HCT116 (cell line): ENCODE results near the gene ADARB2. TPM values are rescaled to one million over a fixed set of nuclear protein-coding genes. Genes with fewer than 3 reads are reported as not detected.

Experiments
- ATAC-seq: fragments of 200-7000 bp; cut with Tn5 transposase; 2 replicates; pipeline ENCODE4 v1.9.1; 2020; ENCODE audit warnings: mild to moderate bottlenecking, moderate library complexity
- BruUV-seq: library from RNA; stranded (reverse); fragments of 400-500 nt; replicated peaks from 2 replicates; lab custom pipeline; 2021; lab: Mats Ljungman, UMichigan
- CTCF ChIA-PET: fragments of 300-600 bp; sonication (Branson Sonifier 250); formaldehyde crosslinking; loops from one replicate; lab custom pipeline; 2021; ENCODE audit warnings: antibody characterized with exemption; lab: Charles Lee
- POLR2A ChIA-PET: fragments of 300-600, 350-600 bp; sonication (Branson Sonifier 250); formaldehyde crosslinking; loops from one replicate; lab custom pipeline; 2021; ENCODE audit warnings: antibody characterized with exemption; lab: Charles Lee
- RAD21 ChIA-PET, 2 experiments: fragments of 300-600 bp; sonication (Branson Sonifier 250); formaldehyde crosslinking; loops; one replicate each; lab custom pipeline; 2023; ENCODE audit warnings: low total read pairs in 2 of 2; ENCODE audit not compliant: uncharacterized antibody in 2 of 2, unreplicated experiment in 2 of 2, low non-redundant PET in 1 of 2; lab: Charles Lee
- DNase-seq: peaks from one replicate; pipeline ENCODE4 v3.0.0-alpha.2; 2010; ENCODE audit warnings: low read depth, low spot score
- H2AFZ ChIP-seq: fragments of 200-600 bp; shearing (Covaris generic), sonication (generic); 2 replicates; pipeline ENCODE4 v1.6.1; 2017; ENCODE audit warnings: low read depth, mixed run types, mixed read lengths, antibody characterized with exemption, low read length; ENCODE audit not compliant: poor library complexity, severe bottlenecking
- H3K27ac ChIP-seq: 2 replicates; pipeline ENCODE4 v1.5.1; 2012; ENCODE audit warnings: low read depth, low read length
- H3K27me3 ChIP-seq: fragments of 200-600 bp; sonication (generic); 2 replicates; pipeline ENCODE4 v1.6.1; 2016; ENCODE audit warnings: mixed run types, low read length, mixed read lengths; ENCODE audit not compliant: insufficient read depth
- H3K36me3 ChIP-seq, 2 experiments: fragments of 200-500 bp in 1 of 2; fragments of 200-600 bp in 1 of 2; sonication (Bioruptor generic) in 1 of 2; sonication (generic) in 1 of 2; 2 replicates each; pipeline versions ENCODE4 v1.5.1 to v1.6.1; 2014 to 2016; ENCODE audit warnings: low read length in 2 of 2, inconsistent platforms in 1 of 2, mixed read lengths in 1 of 2, mixed run types in 1 of 2; ENCODE audit not compliant: insufficient read depth in 2 of 2, control insufficient read depth in 1 of 2
- H3K4me1 ChIP-seq, 2 experiments: fragments of 200-600 bp in 1 of 2; sonication (generic) in 1 of 2; 2 replicates each; pipeline versions ENCODE4 v1.5.1 to v1.6.1; 2012 to 2017; ENCODE audit warnings: low read length in 2 of 2, inconsistent platforms in 1 of 2, mild to moderate bottlenecking in 1 of 2, mixed read lengths in 1 of 2, mixed run types in 1 of 2, moderate library complexity in 1 of 2; ENCODE audit not compliant: insufficient read depth in 2 of 2, control insufficient read depth in 1 of 2
- H3K4me2 ChIP-seq: fragments of 200-600 bp; sonication (generic); 2 replicates; pipeline ENCODE4 v1.6.1; 2017; ENCODE audit warnings: mixed run types, low read length, mixed read lengths
- H3K4me3 ChIP-seq, 2 experiments: fragments of 200-600 bp in 1 of 2; sonication (generic) in 1 of 2; replicated peaks in 1 of 2; 2 replicates each; pipeline ENCODE4 v1.5.1; 2011 to 2016; ENCODE audit warnings: low read length in 2 of 2, control low read depth in 1 of 2, low read depth in 1 of 2, mild to moderate bottlenecking in 1 of 2, mixed read lengths in 1 of 2, mixed run types in 1 of 2
- H3K79me2 ChIP-seq: fragments of 200-600 bp; sonication (generic); 2 replicates; pipeline ENCODE4 v1.6.1; 2017; ENCODE audit warnings: mild to moderate bottlenecking, mixed run types, low read length, moderate library complexity, mixed read lengths; ENCODE audit not compliant: insufficient read depth
- H3K9ac ChIP-seq: fragments of 200-600 bp; sonication (generic); 2 replicates; pipeline ENCODE4 v1.6.1; 2016; ENCODE audit warnings: low read length, mixed read lengths
- H3K9me2 ChIP-seq: fragments of 200-600 bp; sonication (generic), shearing (Covaris generic); 2 replicates; pipeline ENCODE4 v1.6.1; 2017; ENCODE audit warnings: mixed run types, mild to moderate bottlenecking, moderate library complexity; ENCODE audit not compliant: insufficient read depth
- H3K9me3 ChIP-seq, 2 experiments: fragments of 200-500 bp in 1 of 2; fragments of 200-600 bp in 1 of 2; sonication (Bioruptor generic) in 1 of 2; sonication (generic) in 1 of 2; 2 replicates each; pipeline ENCODE4 v1.6.1; 2014 to 2017; ENCODE audit warnings: low read length in 2 of 2, mixed read lengths in 2 of 2, inconsistent platforms in 1 of 2, low read depth in 1 of 2, mild to moderate bottlenecking in 1 of 2, mixed run types in 1 of 2, moderate library complexity in 1 of 2; ENCODE audit not compliant: control insufficient read depth in 1 of 2, insufficient read depth in 1 of 2
- H4K20me1 ChIP-seq: fragments of 200-600 bp; sonication (generic), shearing (Covaris generic); 2 replicates; pipeline ENCODE4 v1.6.1; 2017; ENCODE audit warnings: mixed run types, mild to moderate bottlenecking, moderate library complexity; ENCODE audit not compliant: insufficient read depth
- CBX3 ChIP-seq: IDR thresholded peaks from 2 replicates; pipeline ENCODE4 v1.6.1; 2012; ENCODE audit warnings: low read depth
- EGR1 ChIP-seq: IDR thresholded peaks from 2 replicates; pipeline ENCODE4 v1.6.1; 2012; ENCODE audit warnings: low read depth
- ELF1 ChIP-seq: IDR thresholded peaks from 2 replicates; pipeline ENCODE4 v1.6.1; 2012; ENCODE audit warnings: low read depth, borderline replicate concordance
- EZH2 ChIP-seq: fragments of 200-600 bp; sonication (generic); IDR thresholded peaks from 2 replicates; pipeline ENCODE4 v1.6.1; 2017; ENCODE audit warnings: antibody characterized with exemption, mixed run types
- FOSL1 ChIP-seq: IDR thresholded peaks from 2 replicates; pipeline ENCODE4 v1.6.1; 2012; ENCODE audit warnings: low read depth
- JUND ChIP-seq: IDR thresholded peaks from 2 replicates; pipeline ENCODE4 v1.6.1; 2012
- POLR2A ChIP-seq: IDR thresholded peaks from 2 replicates; pipeline ENCODE4 v1.7.0; 2011; ENCODE audit warnings: borderline replicate concordance; ENCODE audit not compliant: insufficient read depth, insufficient read length; ENCODE audit errors: extremely low read depth
- RAD21 ChIP-seq: IDR thresholded peaks from 2 replicates; pipeline ENCODE4 v1.6.1; 2012; ENCODE audit warnings: low read depth, mild to moderate bottlenecking
- REST ChIP-seq: IDR thresholded peaks from 2 replicates; pipeline ENCODE4 v1.6.1; 2012; ENCODE audit warnings: low read depth
- TCF7L2 ChIP-seq: IDR thresholded peaks from 2 replicates; pipeline ENCODE4 v1.7.0; 2011; ENCODE audit warnings: borderline replicate concordance, inconsistent platforms; ENCODE audit not compliant: insufficient read depth, insufficient read length; ENCODE audit errors: extremely low read depth
- ZBTB33 ChIP-seq: IDR thresholded peaks from 2 replicates; pipeline ENCODE4 v1.6.1; 2011; ENCODE audit warnings: mild to moderate bottlenecking, low read length, moderate library complexity; ENCODE audit not compliant: insufficient replicate concordance; ENCODE audit errors: extremely low read depth
- ZFX ChIP-seq: fragments of 450-650 bp; IDR thresholded peaks from 2 replicates; pipeline ENCODE4 v1.6.1; 2017
- intact Hi-C: fragments of 100-400 bp; cut with micrococcal nuclease; formaldehyde crosslinking; loops from 2 replicates; pipeline ENCODE4 v1.10.0; 2022
- total RNA-seq: library from RNA; stranded (reverse); gene quantifications from one replicate; pipeline ENCODE4 v1.2.1, GENCODE V29; 2021; ENCODE audit not compliant: unreplicated experiment

The ADARB2 gene
- total RNA-seq, 1 experiment from 2014 or later: not detected

- Histone ChIP-seq H3K4me2 (no peak overlapping the region), H3K9me2 (no peaks in the 10 kb centered on the region), H3K27me3 (peaks cover 35% of the 10 kb centered on the region), H3K36me3 (no peaks in the 10 kb centered on the region), H3K27ac (no peak overlapping the region), H3K9ac (no peak overlapping the region), H2AFZ (no peak overlapping the region), H3K4me3 (no peak overlapping the region)
- no TSS peak for BruUV-seq
- intact Hi-C loops: no loop called here
- ATAC-seq (no peak), DNase-seq (no peak)
- POLR2A ChIA-PET: no interaction called here
- TF ChIP-seq RAD21 (no peak), ZBTB33 (no peak)
- TF ChIP-seq, all 23 proteins: peak for 0
- Histone ChIP-seq H4K20me1 (no peaks in the 10 kb centered on the region), H3K9me3 (no peaks in the 10 kb centered on the region), H3K4me1 (no peaks in the 10 kb centered on the region), H3K79me2 (no peaks in the 10 kb centered on the region)
- CTCF ChIA-PET: no interaction called here
- RAD21 ChIA-PET: no interaction called here
Observed at GRCh38 chr10:1184541-1185430, 552.5 kb downstream of the ADARB2 start.

GRCh38 chr10:1183701-1184100 lies 553.6 kb downstream of the ADARB2 start:
- no peaks in the 10 kb centered on the region for H3K4me1 ChIP-seq
- no peak overlapping the region for H3K9ac ChIP-seq
- no peak overlapping the region for H3K4me2 ChIP-seq
- H3K27ac ChIP-seq: no peak overlapping the region
- ChIA-PET RAD21 (no interaction called here), CTCF (no interaction called here), POLR2A (no interaction called here)
- H3K9me2 ChIP-seq: no peaks in the 10 kb centered on the region
- intact Hi-C loops: no loop called here
- no peak overlapping the region for H3K4me3 ChIP-seq
- no peaks in the 10 kb centered on the region for H3K36me3 ChIP-seq
- no peaks in the 10 kb centered on the region for H3K9me3 ChIP-seq
- DNase-seq: no peak
- H3K27me3 ChIP-seq: peaks cover 32% of the 10 kb centered on the region
- H2AFZ ChIP-seq: no peak overlapping the region
- ATAC-seq: no peak
- H3K79me2 ChIP-seq: no peaks in the 10 kb centered on the region
- no TSS peak for BruUV-seq
- no peaks in the 10 kb centered on the region for H4K20me1 ChIP-seq
- TF ChIP-seq JUND (no peak), CBX3 (no peak), EGR1 (no peak), FOSL1 (no peak), ELF1 (no peak), POLR2A (no peak), REST (no peak), ZFX (no peak), ZBTB33 (no peak), EZH2 (no peak), TCF7L2 (no peak)
